Endothelial cell of umbilical vein (primary cell): Measurements from ENCODE around the gene TMEM203. TPM values are rescaled to one million over a fixed set of nuclear protein-coding genes. Genes with fewer than 3 reads are reported as not detected.

Experiments used
- BruUV-seq: library from RNA; stranded (reverse); fragments of 400-500 nt; replicated peaks from 2 replicates; lab custom pipeline; 2021; lab: Mats Ljungman, UMichigan
- CTCF ChIA-PET: fragments of 300-600, 350-600 bp; sonication (Branson Sonifier 250); formaldehyde crosslinking; loops from one replicate; lab custom pipeline; 2021; ENCODE audit warnings: antibody characterized with exemption, inconsistent platforms; lab: Charles Lee
- POLR2A ChIA-PET: fragments of 300-600, 350-600 bp; sonication (Branson Sonifier 250); formaldehyde crosslinking; loops from one replicate; lab custom pipeline; 2021; ENCODE audit warnings: antibody characterized with exemption, inconsistent platforms; lab: Charles Lee
- DNase-seq: peaks from one replicate; pipeline ENCODE4 v3.0.0-alpha.2; 2011; ENCODE audit warnings: low read depth, low spot score
- FAIRE-seq: peaks from 2 replicates; lab custom pipeline; 2011; peaks lifted over from hg19 to GRCh38; lab: Jason Lieb, UNC
- H2AFZ ChIP-seq: 2 replicates; pipeline ENCODE4 v1.6.0; 2012; ENCODE audit warnings: low read depth, low read length, control low read depth, inconsistent platforms
- H3K27ac ChIP-seq: 2 replicates; pipeline ENCODE4 v1.5.1; 2011; ENCODE audit warnings: low read depth, mild to moderate bottlenecking, control low read depth, low read length, moderate library complexity; ENCODE audit not compliant: insufficient read depth
- H3K27me3 ChIP-seq, 2 experiments: 2 replicates each; pipeline versions ENCODE4 v1.6.0 to v1.6.1; 2011; ENCODE audit warnings: low read length in 2 of 2, mixed read lengths in 1 of 2; ENCODE audit not compliant: control insufficient read depth in 2 of 2, insufficient read depth in 2 of 2
- H3K36me3 ChIP-seq, 2 experiments: 2 replicates in 1 of 2; 3 replicates in 1 of 2; pipeline ENCODE4 v1.5.1; 2011; ENCODE audit warnings: low read length in 2 of 2, mild to moderate bottlenecking in 1 of 2, moderate library complexity in 1 of 2; ENCODE audit not compliant: control insufficient read depth in 2 of 2, insufficient read depth in 2 of 2; ENCODE audit errors: extremely low read depth in 1 of 2
- H3K4me1 ChIP-seq: 3 replicates; pipeline ENCODE4 v1.5.1; 2011; ENCODE audit warnings: mild to moderate bottlenecking, low read length; ENCODE audit not compliant: control insufficient read depth, insufficient read depth; ENCODE audit errors: extremely low read depth
- H3K4me2 ChIP-seq: 2 replicates; pipeline ENCODE4 v1.6.1; 2011; ENCODE audit warnings: low read length, control low read depth, mixed read lengths; ENCODE audit not compliant: insufficient read depth
- H3K4me3 ChIP-seq, 3 experiments: fragments of 200-600 bp in 1 of 3; sonication (generic), shearing (Covaris generic) in 1 of 3; replicated peaks in 1 of 3; 2 replicates each; pipeline ENCODE4 v1.5.1; 2011 to 2016; ENCODE audit warnings: control low read depth in 3 of 3, low read length in 3 of 3, mild to moderate bottlenecking in 2 of 3, inconsistent platforms in 1 of 3, low read depth in 1 of 3, moderate library complexity in 1 of 3; ENCODE audit not compliant: insufficient read depth in 1 of 3
- H3K79me2 ChIP-seq: 2 replicates; pipeline ENCODE4 v1.6.0; 2012; ENCODE audit warnings: low read length, inconsistent platforms; ENCODE audit not compliant: control insufficient read depth, insufficient read depth
- H3K9ac ChIP-seq: replicated peaks from 2 replicates; pipeline ENCODE3; 2011; ENCODE audit warnings: low read length, control low read depth; ENCODE audit not compliant: insufficient read depth; ENCODE audit errors: extremely low read depth
- H3K9me1 ChIP-seq: replicated peaks from 3 replicates; pipeline ENCODE4 v1.6.0; 2011; ENCODE audit warnings: mild to moderate bottlenecking, low read length; ENCODE audit not compliant: control insufficient read depth, insufficient read depth; ENCODE audit errors: extremely low read depth
- H3K9me3 ChIP-seq: replicated peaks from 2 replicates; pipeline ENCODE4 v1.5.1; 2012; ENCODE audit warnings: low read length, inconsistent platforms; ENCODE audit not compliant: control insufficient read depth, insufficient read depth
- H4K20me1 ChIP-seq: replicated peaks from 2 replicates; pipeline ENCODE3; 2011; ENCODE audit warnings: mild to moderate bottlenecking, low read length; ENCODE audit not compliant: control insufficient read depth, insufficient read depth; ENCODE audit errors: extremely low read depth
- CTCF ChIP-seq, 2 donors: IDR thresholded peaks; 1 replicate in 1 of 2; 2 replicates in 1 of 2; pipeline ENCODE4 v1.5.1; 2011; ENCODE audit warnings: low read length in 2 of 2, mild to moderate bottlenecking in 2 of 2, moderate library complexity in 2 of 2, control low read depth in 1 of 2, inconsistent platforms in 1 of 2, low read depth in 1 of 2; ENCODE audit not compliant: insufficient read depth in 1 of 2; ENCODE audit errors: extremely low read depth in 1 of 2
- EZH2 ChIP-seq: IDR thresholded peaks from 2 replicates; pipeline ENCODE4 v1.6.1; 2012; ENCODE audit warnings: borderline replicate concordance, low read depth, mild to moderate bottlenecking, moderate library complexity, low read length, inconsistent platforms; ENCODE audit not compliant: severe bottlenecking
- FOS ChIP-seq: IDR thresholded peaks from 2 replicates; pipeline ENCODE4 v1.6.1; 2011; ENCODE audit warnings: mild to moderate bottlenecking, low read length, moderate library complexity, borderline replicate concordance; ENCODE audit not compliant: insufficient read depth
- GATA2 ChIP-seq: IDR thresholded peaks from 2 replicates; pipeline ENCODE4 v1.7.0; 2011; ENCODE audit warnings: low read depth, mild to moderate bottlenecking, moderate library complexity, mixed read lengths, low read length; ENCODE audit not compliant: insufficient read length, insufficient read depth
- JUN ChIP-seq: IDR thresholded peaks from 2 replicates; pipeline ENCODE4 v1.6.1; 2011; ENCODE audit warnings: borderline replicate concordance, low read depth; ENCODE audit not compliant: insufficient read length, insufficient read depth
- MAX ChIP-seq: IDR thresholded peaks from 2 replicates; pipeline ENCODE4 v1.6.1; 2011; ENCODE audit not compliant: insufficient read depth, insufficient read length
- MYC ChIP-seq: IDR thresholded peaks from one replicate; pipeline ENCODE4 v1.6.1; 2011; ENCODE audit warnings: mild to moderate bottlenecking, low read depth, low read length
- POLR2A ChIP-seq: IDR thresholded peaks from 2 replicates; pipeline ENCODE4 v1.6.1; 2012; ENCODE audit warnings: low read depth, mild to moderate bottlenecking, control low read depth, low read length
- POLR2AphosphoS5 ChIP-seq: IDR thresholded peaks from 2 replicates; pipeline ENCODE4 v1.6.1; 2012; ENCODE audit warnings: low read depth, mild to moderate bottlenecking, control low read depth, low read length, moderate library complexity; ENCODE audit not compliant: insufficient read depth
- dilution Hi-C: fragments of 300-500 bp; cut with MboI; formaldehyde crosslinking; loops from one replicate; pipeline ENCODE4 v1.15.0; 2019; ENCODE audit warnings: low sequenced_read_pairs; ENCODE audit not compliant: extremely low pct_ligation_motif_present
- intact Hi-C: fragments of 100-400 bp; cut with micrococcal nuclease; formaldehyde crosslinking; loops from one replicate; pipeline ENCODE4 v1.10.0; 2022
- polyA plus RNA-seq, 4 experiments: library from polyadenylated mRNA; depleted of rRNA in 3 of 4; stranded (reverse) in 3 of 4; unstranded in 1 of 4; fragments of >200 nt; gene quantifications; 2 replicates each; pipeline versions ENCODE4 v1.2.1 to v1.2.3, GENCODE V29; 2011 to 2012; ENCODE audit warnings: missing spikeins in 1 of 4
- total RNA-seq: library from RNA; stranded (reverse); gene quantifications from 2 replicates; pipeline ENCODE4 v1.2.3, GENCODE V29; 2021

The TMEM203 gene
- total and polyA plus RNA-seq, 2 donors (not counting 3 experiments of a cell fraction or from before 2014, with no cell fraction given), result 29.6 to 39.8 TPM

GRCh38 chr9:137237759-137238726 lies 32.6 kb upstream of the TMEM203 start:
- TF ChIP-seq CTCF (IDR thresholded peaks at IDR 0.05; ENCODE audit: extremely low read depth in 1 of 2, insufficient read depth in 1 of 2, low read depth in 1 of 2, low read length in 2 of 2) (no peak), POLR2A (no peak), EZH2 (no peak), MAX (no peak), POLR2AphosphoS5 (no peak), JUN (no peak), MYC (no peak), FOS (no peak), GATA2 (no peak)

More at GRCh38 chr9:137237759-137238726, 32.6 kb upstream of the TMEM203 start:
- Histone ChIP-seq H3K79me2 (peaks cover 20% of the 10 kb centered on the region), H3K9me1 (no peaks in the 10 kb centered on the region), H4K20me1 (no peaks in the 10 kb centered on the region), H3K4me2 (no peak overlapping the region), H3K36me3 (peaks cover 5 to 7% of the 10 kb centered on the region in 2 experiments), H2AFZ (no peak overlapping the region), H3K4me3 (no peak overlapping the region), H3K9ac (no peak overlapping the region), H3K27ac (no peak overlapping the region), H3K4me1 (peaks cover 9% of the 10 kb centered on the region), H3K27me3 (no peaks in the 10 kb centered on the region), H3K9me3 (no peaks in the 10 kb centered on the region)
- dilution Hi-C loops (no loop called here), intact Hi-C loops (loop anchor here (2.0 to 5.0 kb wide), 2 partner anchors 15 to 451 kb away; partner anchors contain the start of gene RNF208)
- no TSS peak for BruUV-seq
- CTCF ChIA-PET, result interaction anchor here (1.0 to 2.5 kb wide), 6 partner anchors 13 to 209 kb away, joined by 3 to 63 read pairs (median 10); partner anchors contain the start of genes CYSRT1, NDOR1, NELFB and RNF208
- POLR2A ChIA-PET, result no interaction called here
- no peak for FAIRE-seq
- no peak for DNase-seq
